Inflammatory macrophage (primary cell): ENCODE data around the gene COX8A.
A peak's percentile ranks its signal among the peaks of the same experiment; 100 is the strongest.
"Not testable (repeated sequence)": the region's sequence is repeated elsewhere in the genome, so short reads cannot be mapped to it uniquely, and the experiment has no call there.

Experiments used
- DNase-seq, 2 donors: peaks; one replicate each; pipeline ENCODE4 v3.0.0-alpha.2; 2020 to 2022

The COX8A gene

GRCh38 chr11:63970902-63971301 lies 3.5 kb upstream of the COX8A start:
- peak; percentile 71 to 74 for DNase-seq

DNA sequence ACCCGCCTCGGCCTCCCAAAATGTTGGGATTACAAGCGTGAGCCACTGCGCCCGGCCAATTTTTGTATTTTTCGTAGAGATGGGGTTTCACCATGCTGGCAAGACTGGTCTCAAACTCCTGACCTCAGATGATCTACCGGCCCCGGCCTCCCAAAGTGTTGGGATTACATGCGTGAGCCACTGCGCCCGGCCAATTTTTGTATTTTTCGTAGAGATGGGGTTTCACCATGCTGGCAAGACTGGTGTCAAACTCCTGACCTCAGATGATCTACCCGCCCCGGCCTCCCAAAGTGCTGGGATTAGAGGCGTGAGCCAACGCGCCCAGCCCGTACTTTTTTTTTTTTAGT lies 535 bp upstream of the COX8A start:
- DNase-seq = not testable (repeated sequence)

GRCh38 chr11:63978551-63979239 lies 4.3 kb downstream of the COX8A start:
- no peak for DNase-seq

DNA sequence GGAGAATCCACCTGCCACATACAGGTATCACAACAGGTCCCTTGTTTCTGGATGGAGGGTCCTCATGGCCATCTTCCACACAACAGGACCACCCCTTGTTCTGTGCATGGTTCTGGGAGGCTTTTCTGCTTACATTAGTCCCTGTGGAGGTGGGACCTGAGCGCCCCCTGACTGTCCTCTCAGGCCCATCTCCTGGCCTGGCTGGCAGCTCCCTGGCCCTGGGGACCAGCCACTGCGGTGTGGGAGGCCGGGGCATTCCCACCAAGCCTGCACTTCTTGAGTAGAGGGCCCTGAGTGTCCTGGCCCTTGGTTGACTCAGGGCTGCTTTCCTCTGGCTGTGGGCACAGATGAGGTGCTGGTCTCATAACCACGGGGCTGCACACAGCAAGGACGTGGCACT lies 5.0 kb downstream of the COX8A start:
- no peak for DNase-seq

- peak; percentile 28 to 58 for DNase-seq
Observed at GRCh38 chr11:63985812-63986155, 11.4 kb downstream of the COX8A start.

GRCh38 chr11:63986156-63986931 lies 11.9 kb downstream of the COX8A start, which contains the start of gene OTUB1:
Gene OTUB1 (plus strand): TSS chr11:63986438. CDS start chr11:63986457, 19 bp downstream.
- peak; percentile 78 to 87 for DNase-seq

DNA sequence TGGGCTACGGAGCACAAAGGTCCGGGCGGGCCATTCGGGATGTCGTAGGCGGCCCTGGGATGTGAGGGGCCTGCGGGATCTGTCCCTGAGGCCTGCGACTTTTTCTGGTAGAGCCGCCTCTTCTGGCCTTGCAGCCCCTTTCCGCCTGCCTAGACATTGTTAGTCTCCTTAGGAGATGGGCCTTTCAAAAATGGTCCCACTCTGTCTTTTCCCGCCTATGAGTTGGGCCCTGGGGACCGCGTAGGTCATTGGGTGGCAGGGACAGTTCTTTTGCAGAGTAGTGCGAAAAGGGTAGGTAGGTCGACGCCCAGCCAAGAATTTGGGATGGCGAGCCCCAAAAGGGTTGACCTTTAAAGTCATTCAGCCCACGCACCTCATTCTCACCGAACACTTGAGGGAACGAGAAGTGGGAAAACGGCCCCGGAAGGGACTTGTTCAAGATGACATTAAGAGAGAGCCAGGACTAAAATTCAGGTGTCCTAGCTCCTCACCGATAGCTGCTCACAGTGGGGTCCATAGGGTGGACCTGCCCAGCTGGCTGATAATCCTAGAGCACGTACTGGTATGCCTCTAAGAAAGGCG lies 12.6 kb downstream of the COX8A start:
- no peak for DNase-seq

DNA sequence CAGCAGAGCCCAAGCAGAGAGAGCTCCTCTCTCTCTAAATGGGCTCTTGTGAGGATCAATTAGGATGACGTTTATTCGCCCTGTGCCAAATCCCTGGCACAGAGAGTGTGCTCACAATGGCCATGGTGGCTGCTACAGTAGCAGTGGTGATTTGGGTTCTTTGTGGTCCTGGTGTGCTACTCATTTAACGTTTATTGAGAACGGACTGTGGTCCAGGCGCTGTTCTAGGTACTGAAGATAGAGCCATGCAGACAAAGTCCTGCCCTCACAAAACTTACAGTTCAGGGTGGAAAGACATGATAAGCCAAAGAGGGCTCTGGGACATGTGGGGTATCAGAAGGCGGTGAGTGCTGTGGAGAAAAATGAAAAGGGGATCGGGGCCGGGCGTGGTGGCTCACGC lies 17.1 kb downstream of the COX8A start:
- no peak for DNase-seq

- no peak for DNase-seq
Observed at GRCh38 chr11:63993100-63993499, 18.7 kb downstream of the COX8A start.

DNA sequence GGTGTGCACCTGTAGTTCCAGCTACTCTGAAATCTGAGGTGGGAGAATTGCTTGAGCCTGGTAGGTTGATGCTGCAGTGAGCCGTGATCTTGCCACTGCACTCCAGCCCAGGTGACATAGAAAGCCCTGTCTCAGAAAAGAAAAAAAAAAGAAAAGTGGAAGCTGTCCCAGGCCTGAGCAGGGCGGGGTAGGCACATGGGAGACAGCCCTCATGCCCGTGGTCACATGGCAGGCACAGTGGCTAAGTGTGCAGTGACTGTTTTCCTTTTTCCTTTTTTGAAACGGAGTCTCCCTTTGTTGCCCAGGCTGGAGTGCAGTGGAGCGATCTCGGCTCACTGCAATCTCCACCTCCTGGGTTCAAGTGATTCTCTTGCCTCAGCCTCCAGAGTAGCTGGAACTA lies 19.6 kb downstream of the COX8A start:
- peak; percentile 64 to 68 for DNase-seq

DNA sequence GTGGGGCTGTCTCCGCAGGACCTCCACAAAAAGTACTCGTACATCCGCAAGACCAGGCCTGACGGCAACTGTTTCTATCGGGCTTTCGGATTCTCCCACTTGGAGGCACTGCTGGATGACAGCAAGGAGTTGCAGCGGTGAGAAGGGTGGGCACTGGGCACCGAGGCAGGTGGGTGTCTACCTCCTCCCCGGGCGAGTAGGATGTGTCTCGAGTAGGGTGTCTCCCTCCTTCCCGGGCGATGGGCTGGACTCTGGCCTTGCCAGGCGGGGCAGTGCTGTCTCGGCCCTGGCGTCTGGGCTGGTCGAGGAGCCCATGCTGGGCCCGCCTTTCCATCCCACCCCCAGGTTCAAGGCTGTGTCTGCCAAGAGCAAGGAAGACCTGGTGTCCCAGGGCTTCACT lies 22.1 kb downstream of the COX8A start:
- no peak for DNase-seq

GRCh38 chr11:63997104-63997700 lies 22.8 kb downstream of the COX8A start:
- no peak for DNase-seq

DNA sequence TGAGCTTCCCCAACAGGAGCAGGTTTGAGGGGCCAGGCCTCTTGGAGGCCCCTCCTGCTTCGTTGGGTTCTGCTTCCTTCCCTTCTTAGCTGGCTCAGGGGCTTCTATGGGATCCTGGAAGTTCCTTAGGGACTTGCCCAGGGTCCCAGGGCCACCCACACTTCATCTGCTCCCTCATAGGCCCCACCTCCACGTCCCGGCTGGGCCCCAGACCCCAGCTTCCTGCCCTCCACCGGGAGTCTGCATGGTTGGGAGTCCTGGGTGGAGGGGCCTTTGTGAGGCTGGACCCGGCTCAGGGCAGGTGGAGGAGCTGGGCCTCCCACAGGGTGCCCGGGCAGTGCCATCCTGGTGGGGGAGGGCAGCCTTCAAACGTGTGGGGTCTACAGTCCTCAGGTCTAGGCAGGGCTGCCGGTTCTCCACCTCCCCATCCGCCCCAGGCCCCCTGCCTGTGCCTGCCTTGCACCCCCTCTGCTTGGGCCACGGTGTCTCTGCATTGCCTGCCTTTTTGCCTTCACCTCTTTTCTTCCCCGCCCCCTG lies 23.4 kb downstream of the COX8A start:
- DNase-seq = no peak

GRCh38 chr11:63998558-63999348 lies 24.3 kb downstream of the COX8A start:
- DNase-seq = peak; percentile 11 to 36

DNA sequence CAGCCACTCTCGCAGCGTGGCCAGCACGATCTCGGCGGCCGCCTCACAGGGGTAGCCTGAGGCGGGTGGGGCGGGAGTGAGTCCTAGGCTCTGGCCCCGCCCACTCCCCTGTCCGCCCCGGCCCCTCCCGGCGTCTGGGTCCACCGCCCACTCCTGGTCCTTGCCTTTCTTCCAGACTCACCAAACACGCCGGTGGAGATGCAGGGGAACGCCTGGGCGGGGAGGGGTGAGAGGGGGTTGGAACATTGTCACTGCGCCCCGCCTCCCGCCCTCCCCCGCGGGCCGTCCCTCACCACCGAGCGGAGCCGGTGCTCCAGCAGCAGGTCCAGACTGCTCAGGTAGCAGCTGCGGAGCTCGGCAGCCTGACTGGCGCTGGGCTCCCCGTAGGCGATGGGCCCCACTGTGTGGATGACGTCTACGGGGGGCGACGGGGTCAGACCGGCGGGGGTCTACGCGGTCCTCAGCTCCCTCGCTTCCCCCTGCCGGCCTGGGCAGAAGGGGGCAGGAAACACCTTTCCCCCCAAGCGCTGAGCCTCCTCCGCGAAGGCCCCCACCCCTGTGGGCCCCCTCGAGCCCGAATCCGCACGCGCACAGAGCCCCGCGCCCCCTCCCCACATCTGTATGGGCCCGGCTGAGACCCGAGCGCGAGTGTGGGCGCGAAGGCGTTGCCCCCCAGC lies 25.1 kb downstream of the COX8A start:
- DNase-seq = peak; percentile 31 to 44

GRCh38 chr11:64000026-64000739 lies 25.8 kb downstream of the COX8A start:
- peak; percentile 77 to 78 for DNase-seq

DNA sequence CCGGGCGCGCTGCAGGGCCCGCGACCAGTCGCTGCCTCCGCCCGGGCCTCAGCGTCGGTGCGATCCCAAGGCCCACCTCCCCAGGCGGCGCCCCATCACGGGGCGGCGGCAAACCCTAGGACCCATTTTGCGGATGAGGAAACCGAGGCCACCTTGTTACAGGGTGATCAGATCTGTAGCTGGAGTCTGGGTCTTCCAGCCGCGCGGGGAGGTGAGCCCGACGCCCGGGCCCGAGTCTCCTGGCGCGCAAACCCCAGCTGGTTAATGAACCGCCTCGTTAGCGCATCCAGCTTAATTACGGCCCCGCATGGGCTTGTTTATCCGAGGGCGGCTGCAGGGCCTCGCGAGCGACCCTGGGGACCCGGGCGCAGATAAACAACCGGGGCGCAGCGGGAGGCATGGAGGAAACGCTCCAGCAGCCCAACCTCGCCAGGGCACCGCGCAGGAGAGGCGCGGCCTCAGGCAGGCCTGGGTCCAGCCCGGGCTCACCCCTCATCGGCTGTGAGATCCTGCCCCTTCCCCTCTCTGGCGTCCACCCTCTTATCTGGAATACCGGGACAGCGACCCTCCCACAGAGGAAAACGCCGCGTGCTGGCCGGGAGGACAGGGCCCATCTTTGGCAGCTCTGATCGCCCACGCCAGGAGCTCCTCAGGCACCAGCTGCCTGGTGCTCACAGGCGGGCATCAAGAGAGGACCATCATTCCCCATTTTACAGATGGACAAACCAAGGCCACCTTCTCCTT lies 26.5 kb downstream of the COX8A start:
- DNase-seq = no peak

- peak; percentile 31 to 49 for DNase-seq
Observed at GRCh38 chr11:64001484-64002420, 27.3 kb downstream of the COX8A start.
